Measurements from ENCODE around the gene ZMYM2.
"Not testable (repeated sequence)": the region's sequence is repeated elsewhere in the genome, so short reads cannot be mapped to it uniquely, and the experiment has no call there.

DNA sequence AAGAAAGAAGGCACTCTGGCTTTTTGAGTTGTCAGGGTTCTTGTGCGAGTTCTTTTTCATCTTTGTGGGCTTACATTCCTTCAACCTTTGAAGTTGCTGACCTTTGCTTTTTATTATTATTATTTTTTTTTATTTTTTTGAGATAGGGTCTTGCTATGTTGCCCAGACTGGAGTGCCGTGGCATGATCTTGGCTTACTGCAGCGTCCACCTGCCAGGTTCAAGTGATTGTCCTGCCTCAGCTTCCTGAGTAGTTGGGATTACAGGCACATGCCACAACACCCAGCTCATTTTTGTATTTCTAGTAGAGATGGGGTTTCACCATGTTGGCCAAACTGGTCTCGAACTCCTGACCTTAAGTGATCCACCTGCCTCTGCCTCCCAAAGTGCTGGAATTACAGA is 84.1 kb downstream of the ZMYM2 start:
- not testable (repeated sequence) for TF ChIP-seq POLR2A, EP300 (IDR thresholded peaks at IDR 0.05)
- TF ChIP-seq, protein P1, sequence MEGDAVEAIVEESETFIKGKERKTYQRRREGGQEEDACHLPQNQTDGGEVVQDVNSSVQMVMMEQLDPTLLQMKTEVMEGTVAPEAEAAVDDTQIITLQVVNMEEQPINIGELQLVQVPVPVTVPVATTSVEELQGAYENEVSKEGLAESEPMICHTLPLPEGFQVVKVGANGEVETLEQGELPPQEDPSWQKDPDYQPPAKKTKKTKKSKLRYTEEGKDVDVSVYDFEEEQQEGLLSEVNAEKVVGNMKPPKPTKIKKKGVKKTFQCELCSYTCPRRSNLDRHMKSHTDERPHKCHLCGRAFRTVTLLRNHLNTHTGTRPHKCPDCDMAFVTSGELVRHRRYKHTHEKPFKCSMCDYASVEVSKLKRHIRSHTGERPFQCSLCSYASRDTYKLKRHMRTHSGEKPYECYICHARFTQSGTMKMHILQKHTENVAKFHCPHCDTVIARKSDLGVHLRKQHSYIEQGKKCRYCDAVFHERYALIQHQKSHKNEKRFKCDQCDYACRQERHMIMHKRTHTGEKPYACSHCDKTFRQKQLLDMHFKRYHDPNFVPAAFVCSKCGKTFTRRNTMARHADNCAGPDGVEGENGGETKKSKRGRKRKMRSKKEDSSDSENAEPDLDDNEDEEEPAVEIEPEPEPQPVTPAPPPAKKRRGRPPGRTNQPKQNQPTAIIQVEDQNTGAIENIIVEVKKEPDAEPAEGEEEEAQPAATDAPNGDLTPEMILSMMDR (IDR thresholded peaks at IDR 0.05) = not testable (repeated sequence)

Measured in suprapubic skin (tissue), 3 donors.